AG04450 (cell line): Measurements from ENCODE around the gene ARID3A. TPM values are rescaled to one million over a fixed set of nuclear protein-coding genes. Genes with fewer than 3 reads are reported as not detected.

Experiments used
- CTCF ChIA-PET: fragments of 300-600, 350-600 bp; formaldehyde crosslinking; extraction: SDS; loops from one replicate; lab custom pipeline; 2022; ENCODE audit warnings: antibody characterized with exemption, inconsistent platforms; lab: Charles Lee
- POLR2A ChIA-PET: fragments of 350-600 bp; formaldehyde crosslinking; extraction: SDS; loops from one replicate; lab custom pipeline; 2021; ENCODE audit warnings: antibody characterized with exemption, inconsistent platforms; lab: Yijun Ruan, JAX
- DNase-seq: peaks from one replicate; pipeline ENCODE4 v3.0.0-alpha.2; 2011; ENCODE audit warnings: low read depth, low spot score
- H3K27ac ChIP-seq: one replicate; pipeline ENCODE4 v1.5.1; 2012; ENCODE audit warnings: low read depth, low read length, control low read depth
- H3K27me3 ChIP-seq: one replicate; pipeline ENCODE4 v1.6.0; 2012; ENCODE audit warnings: low read length; ENCODE audit not compliant: control insufficient read depth, insufficient read depth
- H3K4me3 ChIP-seq: 2 replicates; pipeline ENCODE4 v1.5.1; 2011; ENCODE audit warnings: mild to moderate bottlenecking, low read depth, low read length, control low read depth
- H3K9me3 ChIP-seq: 2 replicates; pipeline ENCODE4 v1.5.1; 2012; ENCODE audit warnings: low read length; ENCODE audit not compliant: control insufficient read depth, insufficient read depth
- CTCF ChIP-seq: IDR thresholded peaks from 2 replicates; pipeline ENCODE4 v1.5.1; 2011; ENCODE audit warnings: low read depth, low read length, control low read depth, inconsistent platforms
- polyA plus RNA-seq: library from polyadenylated mRNA; depleted of rRNA; stranded (reverse); fragments of >200 nt; gene quantifications from 2 replicates; pipeline ENCODE4 v1.2.3, GENCODE V29; 2011

Gene ARID3A
- polyA plus RNA-seq, 1 experiment: 7.6 TPM

- H3K4me3 ChIP-seq: no peak overlapping the region
- POLR2A ChIA-PET: interaction anchor here (0.8 kb wide), 1 partner anchor 16 kb away, joined by 5 read pairs; no protein-coding TSS in a partner anchor
- H3K27me3 ChIP-seq: no peaks in the 10 kb centered on the region
- CTCF ChIA-PET: interaction anchor here (0.5 kb wide), 1 partner anchor 96 kb away, joined by 4 read pairs; no protein-coding TSS in a partner anchor
- DNase-seq: no peak
- no peak for TF ChIP-seq CTCF
- no peak overlapping the region for H3K27ac ChIP-seq
- peaks cover 23% of the 10 kb centered on the region for H3K9me3 ChIP-seq
These were observed 39.2 kb downstream of the ARID3A start for GRCh38 chr19:964761-965694.

GRCh38 chr19:966485-967088 is 40.8 kb downstream of the ARID3A start:
- no peaks in the 10 kb centered on the region for H3K27me3 ChIP-seq
- H3K27ac ChIP-seq: no peak overlapping the region
- TF ChIP-seq CTCF: no peak
- DNase-seq: no peak
- POLR2A ChIA-PET: interaction anchor here (0.5 kb wide), 1 partner anchor 9 kb away, joined by 3 read pairs; no protein-coding TSS in a partner anchor
- CTCF ChIA-PET: no interaction called here
- H3K9me3 ChIP-seq: peaks cover 33% of the 10 kb centered on the region
- no peak overlapping the region for H3K4me3 ChIP-seq

GRCh38 chr19:970695-971094 is 44.9 kb downstream of the ARID3A start:
- CTCF ChIA-PET: interaction anchor here (0.6 to 1.2 kb wide), 3 partner anchors 11 to 48 kb away, joined by 3 to 6 read pairs (median 5); no protein-coding TSS in a partner anchor

DNA sequence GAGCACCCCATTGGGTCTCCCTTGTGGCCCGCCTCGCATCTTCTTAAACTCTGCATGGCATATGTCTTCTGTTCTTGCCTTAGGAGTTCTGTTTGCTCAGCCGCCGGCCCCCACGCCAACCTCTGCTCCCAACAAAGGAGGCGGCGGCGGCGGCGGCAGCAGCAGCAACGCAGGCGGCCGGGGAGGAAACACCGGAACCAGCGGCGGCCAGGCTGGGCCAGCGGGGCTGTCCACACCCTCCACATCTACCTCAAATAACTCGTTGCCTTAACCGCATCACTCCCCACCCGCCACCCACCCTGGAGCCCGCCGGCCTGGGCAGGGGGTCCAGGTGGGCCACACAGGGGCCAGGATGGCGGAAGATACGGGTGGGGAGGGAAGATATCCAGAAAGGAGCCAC is 46.0 kb downstream of the ARID3A start:
- Histone ChIP-seq H3K27ac (no peak overlapping the region), H3K4me3 (no peak overlapping the region), H3K27me3 (no peaks in the 10 kb centered on the region), H3K9me3 (peaks cover 14% of the 10 kb centered on the region)
- CTCF ChIA-PET: no interaction called here
- no peak for DNase-seq
- POLR2A ChIA-PET: no interaction called here
- TF ChIP-seq CTCF: no peak

More at GRCh38 chr19:970695-971094, 44.9 kb downstream of the ARID3A start:
- DNase-seq: no peak
- peak; percentile 70 for TF ChIP-seq CTCF
- POLR2A ChIA-PET: no interaction called here
- no peaks in the 10 kb centered on the region for H3K27me3 ChIP-seq
- peaks cover 19% of the 10 kb centered on the region for H3K9me3 ChIP-seq
- no peak overlapping the region for H3K27ac ChIP-seq
- H3K4me3 ChIP-seq: no peak overlapping the region
